Measurements from ENCODE around the gene KLHDC8A.

The KLHDC8A gene

DNA sequence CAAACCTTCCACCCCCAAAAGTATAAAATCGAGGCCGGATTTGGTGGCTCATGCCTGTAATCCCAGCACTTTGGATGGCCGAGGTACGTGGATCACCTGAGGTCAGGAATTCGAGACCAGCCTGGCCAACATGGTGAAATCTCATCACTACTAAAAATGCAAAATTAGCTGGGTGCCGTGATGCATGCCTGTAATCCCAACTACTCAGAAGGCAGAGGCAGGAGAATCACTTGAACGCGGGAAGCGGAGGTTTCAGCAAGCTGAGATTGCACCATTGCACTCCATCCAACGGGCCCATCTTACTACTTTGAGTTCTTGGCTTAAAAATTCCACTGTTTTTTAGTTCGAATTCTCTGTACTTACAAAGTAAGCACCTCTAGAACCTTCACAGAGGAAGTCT is 11.0 kb downstream of the KLHDC8A start:
- DNase-seq (ENCODE audit: low read depth in 2 of 2, low spot score in 1 of 2), result no peak

- DNase-seq (ENCODE audit: low read depth in 2 of 2, low spot score in 1 of 2), result peak in 1 of 2 donors; percentile 26
These were observed 12.4 kb downstream of the KLHDC8A start for GRCh38 chr1:205344066-205344928.

DNA sequence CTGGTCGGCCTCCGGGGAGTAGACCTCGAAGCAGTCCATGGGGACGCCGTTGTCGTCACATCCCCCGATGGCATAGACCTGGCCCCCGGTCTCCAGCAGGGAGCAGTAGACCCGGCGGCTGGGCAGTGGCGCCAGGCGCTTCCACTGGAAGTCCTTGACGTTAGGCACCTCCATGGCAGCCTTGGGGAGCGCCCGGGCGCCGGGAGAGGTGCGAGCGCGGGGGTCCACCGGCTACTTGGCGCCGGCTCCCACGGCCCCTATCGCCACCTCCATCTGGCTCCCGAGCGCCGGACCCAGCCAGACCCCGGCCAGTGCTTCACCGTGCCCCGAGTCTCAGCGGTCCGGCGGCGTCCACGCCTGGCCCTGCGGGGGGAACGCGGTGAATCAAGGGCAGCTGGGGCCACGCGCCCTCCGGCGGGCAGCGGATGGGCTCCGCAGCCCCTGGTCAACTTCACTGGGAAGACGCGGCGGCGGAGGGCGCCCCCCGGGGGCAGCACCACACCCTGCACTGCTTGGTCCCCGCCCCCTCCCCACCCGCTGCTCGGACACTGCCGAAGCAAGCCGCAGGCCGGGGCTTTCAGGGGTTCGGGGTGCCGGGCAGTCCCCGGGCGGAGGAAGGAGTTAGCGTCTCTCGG is 13.2 kb downstream of the KLHDC8A start:
- DNase-seq (ENCODE audit: low read depth in 2 of 2, low spot score in 1 of 2), result no peak

DNA sequence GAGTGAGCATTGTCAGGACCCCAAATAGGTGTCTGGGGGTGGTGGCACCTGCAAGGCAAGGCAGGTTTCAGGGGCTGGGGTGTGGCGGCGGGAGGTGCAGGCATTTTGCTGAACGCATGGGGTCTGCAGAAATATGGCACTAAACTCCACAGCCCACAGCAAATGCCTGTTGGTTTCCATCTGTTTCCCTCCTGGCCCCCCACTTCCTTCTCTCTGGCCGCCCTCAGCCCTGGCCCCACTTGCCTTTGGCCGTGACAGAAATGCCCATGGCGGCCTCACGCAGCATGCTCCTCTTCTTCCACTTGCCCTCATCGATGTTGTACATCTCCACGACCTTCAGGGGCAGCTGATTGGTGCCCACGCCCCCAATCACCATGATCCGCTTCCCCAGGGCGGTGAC is 13.7 kb downstream of the KLHDC8A start:
- no peak for DNase-seq (ENCODE audit: low read depth in 2 of 2, low spot score in 1 of 2)

GRCh38 chr1:205340676-205341075 is 16.0 kb downstream of the KLHDC8A start:
- no peak for DNase-seq (ENCODE audit: low read depth in 2 of 2, low spot score in 1 of 2)

- DNase-seq (ENCODE audit: low read depth in 2 of 2, low spot score in 1 of 2), result no peak
These were observed 17.0 kb downstream of the KLHDC8A start for GRCh38 chr1:205339717-205340116.

GRCh38 chr1:205339197-205339702 is 17.5 kb downstream of the KLHDC8A start:
- DNase-seq (ENCODE audit: low read depth in 2 of 2, low spot score in 1 of 2), result no peak

DNA sequence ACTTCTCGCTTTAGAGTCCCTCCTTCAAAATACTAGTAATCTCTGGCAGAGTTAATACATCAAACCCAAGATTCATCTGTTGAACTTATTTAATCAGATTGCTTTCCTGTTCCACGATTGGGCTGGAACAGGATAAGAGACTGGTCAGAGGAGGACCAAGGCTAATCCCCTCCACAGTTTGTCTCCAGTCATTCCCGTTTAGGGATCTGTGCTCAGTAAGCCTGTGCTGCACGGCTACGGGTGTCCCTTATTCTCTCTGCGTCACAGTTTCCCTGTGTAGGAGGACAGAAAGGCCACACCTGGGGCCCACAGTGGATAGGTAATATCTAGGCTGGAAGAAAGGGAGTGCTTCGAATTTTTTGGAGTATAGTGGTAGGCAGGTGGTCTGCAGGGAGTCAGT is 18.7 kb downstream of the KLHDC8A start:
- DNase-seq (ENCODE audit: low read depth in 2 of 2, low spot score in 1 of 2), result no peak

DNA sequence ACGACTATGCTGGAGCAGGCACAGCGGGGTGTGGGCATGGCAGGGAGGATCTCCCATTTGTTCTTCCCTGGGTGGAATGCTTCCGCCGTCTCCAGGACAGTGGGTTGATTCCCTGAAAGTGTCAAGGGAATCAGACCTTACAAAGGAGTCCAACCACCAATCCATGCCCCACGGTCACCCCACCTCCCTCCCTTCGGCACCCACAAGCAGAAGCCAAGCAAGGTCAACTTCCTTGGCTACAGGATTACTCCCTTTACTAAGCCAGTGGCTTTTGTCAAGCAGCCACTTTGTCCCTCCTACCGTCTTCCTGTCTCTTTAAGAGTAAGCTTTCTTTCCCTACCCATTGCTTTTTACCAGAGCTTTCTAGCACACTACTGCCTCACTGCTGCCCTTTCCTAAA is 19.2 kb downstream of the KLHDC8A start:
- DNase-seq (ENCODE audit: low read depth in 2 of 2, low spot score in 1 of 2), result no peak

DNA sequence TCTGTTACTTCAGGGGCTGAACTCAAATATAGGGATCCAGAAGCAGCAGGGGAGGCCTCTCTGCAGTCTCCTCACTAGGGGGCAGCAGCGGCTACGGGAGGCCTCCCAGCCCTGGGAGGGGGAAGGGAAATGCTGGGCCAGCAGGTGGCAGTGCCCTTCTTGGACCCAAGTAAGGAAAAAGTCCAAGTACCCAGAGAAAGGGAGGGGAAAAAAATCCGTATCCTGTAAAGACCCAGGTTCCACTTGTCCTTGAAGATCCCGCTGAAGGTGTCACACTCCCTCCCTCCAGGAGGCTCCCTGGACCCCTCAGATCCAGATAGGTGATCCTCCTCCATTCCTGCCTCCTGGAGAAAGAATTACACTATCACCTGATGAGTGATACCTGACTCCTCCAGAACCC is 21.0 kb downstream of the KLHDC8A start:
- DNase-seq (ENCODE audit: low read depth in 2 of 2, low spot score in 1 of 2), result peak; percentile 41 to 49

DNA sequence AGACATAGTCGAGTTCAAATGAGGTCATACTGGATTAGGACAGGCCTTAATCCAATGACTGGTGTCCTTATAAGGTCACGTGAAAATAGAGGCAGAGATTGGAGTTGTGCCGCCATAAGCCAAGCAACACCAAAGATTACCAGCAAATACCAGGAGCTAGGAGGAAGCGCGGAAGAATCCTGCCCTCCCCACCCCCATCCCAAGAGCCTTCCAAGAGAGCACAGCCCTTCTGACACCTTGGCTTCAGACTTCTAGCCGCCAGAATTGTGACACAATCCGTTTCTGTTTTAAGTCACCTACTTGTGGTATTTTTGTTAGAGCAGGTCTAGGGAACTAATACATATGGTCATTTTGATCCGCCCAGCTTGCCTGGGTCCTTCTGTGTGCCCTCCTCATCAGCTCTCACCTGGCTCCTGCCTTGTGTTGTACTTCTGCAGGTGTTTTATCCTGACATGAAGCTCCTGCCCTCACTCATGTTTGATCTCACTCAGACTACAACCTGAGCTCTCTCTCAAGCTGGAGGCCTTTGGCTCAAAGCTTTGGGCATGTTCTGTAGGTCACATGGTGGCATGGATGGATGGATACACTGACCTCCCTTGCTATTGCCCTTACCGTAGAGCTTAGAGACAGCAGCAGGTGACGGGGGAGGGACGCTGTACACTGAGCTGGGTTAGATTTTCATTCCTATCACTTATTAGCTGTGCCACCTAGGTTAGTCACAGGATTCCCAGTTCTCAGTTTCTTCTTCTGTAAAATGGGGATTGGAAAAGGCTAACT is 24.5 kb downstream of the KLHDC8A start:
- DNase-seq (ENCODE audit: low read depth in 2 of 2, low spot score in 1 of 2), result no peak

DNA sequence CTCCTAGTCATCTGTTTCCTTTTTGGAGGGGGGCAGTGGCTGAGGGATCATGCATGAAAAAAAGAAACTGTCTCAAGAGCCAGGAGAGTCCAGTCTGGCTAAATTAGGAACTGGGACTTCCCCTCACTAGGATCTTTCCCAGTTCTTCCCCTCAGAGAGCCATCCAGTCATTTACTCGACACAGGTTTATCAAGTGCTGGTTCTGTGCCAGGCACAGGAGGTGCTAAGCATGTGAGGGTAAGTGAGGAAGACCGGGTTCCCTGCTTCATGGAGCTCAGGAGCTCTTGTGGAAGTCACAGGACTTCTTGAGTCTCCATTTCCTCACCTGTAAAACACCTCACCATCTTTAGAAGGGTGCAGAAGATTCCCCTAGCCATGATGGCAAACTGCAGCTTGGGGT is 26.6 kb downstream of the KLHDC8A start:
- no peak for DNase-seq (ENCODE audit: low read depth in 2 of 2, low spot score in 1 of 2)

DNA sequence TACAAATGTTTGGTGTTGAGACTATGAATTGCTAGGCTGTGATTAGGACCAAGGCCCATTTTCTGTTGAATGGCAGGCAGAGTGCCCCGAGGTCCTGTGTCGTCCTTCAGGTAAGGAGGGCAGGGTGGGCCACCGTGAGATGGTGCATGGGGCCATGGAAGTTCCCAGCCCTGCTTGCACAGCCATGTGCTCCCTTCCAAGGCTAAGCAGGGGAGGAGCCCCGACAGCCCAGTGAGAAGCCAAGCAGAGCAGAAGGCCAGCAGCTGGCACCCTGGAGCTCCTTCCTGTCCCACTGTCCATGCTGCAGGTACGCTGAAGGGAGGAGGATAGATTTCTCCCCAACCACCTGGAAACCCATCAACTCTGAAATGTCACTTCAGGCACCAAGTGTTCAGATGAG is 27.0 kb downstream of the KLHDC8A start:
- no peak for DNase-seq (ENCODE audit: low read depth in 2 of 2, low spot score in 1 of 2)

- no peak for DNase-seq (ENCODE audit: low read depth in 2 of 2, low spot score in 1 of 2)
These were observed 28.2 kb downstream of the KLHDC8A start for GRCh38 chr1:205328476-205328875.

- DNase-seq (ENCODE audit: low read depth in 2 of 2, low spot score in 1 of 2), result no peak
These were observed 29.8 kb downstream of the KLHDC8A start for GRCh38 chr1:205326812-205327466.

GRCh38 chr1:205325334-205325884 is 31.3 kb downstream of the KLHDC8A start:
- peak in 1 of 2 donors; percentile 23 for DNase-seq (ENCODE audit: low read depth in 2 of 2, low spot score in 1 of 2)

DNA sequence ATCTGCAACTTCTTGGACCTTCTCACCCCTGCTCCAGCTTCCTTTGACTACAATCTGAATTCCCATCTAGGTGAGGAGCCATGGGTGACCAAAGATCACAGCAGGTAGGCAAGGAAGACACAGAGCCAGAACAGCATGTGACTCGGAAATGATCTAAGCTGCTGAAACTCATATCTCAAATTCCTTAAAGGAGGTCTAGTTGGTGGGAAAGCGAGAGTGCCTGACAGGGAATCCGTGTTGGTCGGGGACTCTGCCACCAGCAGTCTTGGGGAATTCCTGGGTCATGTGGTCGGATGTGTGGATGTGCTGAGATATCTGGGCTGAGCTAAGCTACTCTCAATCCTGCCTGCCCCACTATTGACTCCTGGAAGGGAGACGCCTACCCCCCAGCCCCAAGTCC is 31.9 kb downstream of the KLHDC8A start:
- DNase-seq (ENCODE audit: low read depth in 2 of 2, low spot score in 1 of 2), result no peak

DNA sequence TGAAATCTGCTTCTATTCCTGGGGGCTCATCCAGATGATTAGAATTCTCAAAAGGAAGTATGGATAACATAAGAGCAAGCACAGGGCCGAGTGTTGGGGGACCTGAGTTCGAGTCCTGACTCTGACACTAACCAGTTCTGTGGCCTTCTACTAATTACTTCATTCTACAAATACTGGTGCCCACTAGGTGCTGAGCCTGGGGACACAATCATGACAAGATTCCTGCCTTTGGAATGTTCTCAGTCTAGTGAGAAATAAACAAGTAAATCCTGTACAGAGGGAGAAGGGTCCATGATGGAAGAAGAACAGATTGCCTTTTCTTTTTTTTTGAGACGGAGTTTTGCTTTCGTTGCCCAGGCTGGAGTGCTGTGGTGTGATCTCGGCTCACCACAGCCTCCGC is 32.9 kb downstream of the KLHDC8A start:
- no peak for DNase-seq (ENCODE audit: low read depth in 2 of 2, low spot score in 1 of 2)

- DNase-seq (ENCODE audit: low read depth in 2 of 2, low spot score in 1 of 2), result no peak
These were observed 34.8 kb downstream of the KLHDC8A start for GRCh38 chr1:205321959-205322283.

DNA sequence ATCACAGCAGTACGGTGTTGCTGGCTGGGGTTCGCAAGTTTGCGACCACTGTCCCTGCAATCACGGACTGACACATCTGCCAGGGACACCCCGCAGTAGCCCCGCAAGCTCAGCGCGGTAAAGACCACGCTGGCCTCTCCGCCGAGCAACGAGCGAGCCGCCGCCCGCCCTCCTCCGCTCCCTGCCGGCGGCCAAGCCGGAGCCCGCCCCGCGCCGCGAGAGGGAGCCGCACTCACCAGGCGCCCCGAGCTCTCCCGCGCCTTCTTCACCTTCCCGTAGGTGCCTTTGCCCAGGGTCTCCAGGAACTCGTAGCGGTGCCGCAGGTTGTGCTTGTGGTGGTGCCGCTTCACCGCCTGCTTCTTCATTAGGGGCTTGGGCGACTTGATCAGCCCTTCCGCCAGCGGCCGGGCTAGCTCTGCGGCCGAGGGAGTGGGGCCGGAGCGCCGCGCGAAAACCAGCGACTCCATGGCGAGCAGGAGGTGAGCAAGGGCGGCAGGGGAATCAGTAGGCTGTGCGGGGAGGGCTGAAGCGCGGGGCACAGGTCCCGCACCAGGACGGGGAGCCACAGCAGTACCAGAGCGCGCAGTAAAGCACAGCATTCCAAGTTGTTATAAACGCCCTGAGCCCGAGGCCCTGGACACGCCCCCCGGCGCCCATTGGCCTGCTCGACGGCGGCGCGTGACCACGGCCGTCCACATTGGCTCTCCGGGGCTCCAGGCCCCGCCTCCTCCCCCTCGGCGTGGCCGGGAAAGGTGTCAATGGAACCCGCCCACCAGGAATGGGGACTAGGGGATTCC is 35.4 kb downstream of the KLHDC8A start, which contains the start of gene NUAK2:
Gene NUAK2, minus strand, starts transcription at position 584 of the 797 bp plus-strand sequence. Its CDS starts 117 bp downstream, at position 467.
- peak; percentile 53 to 72 for DNase-seq (ENCODE audit: low read depth in 2 of 2, low spot score in 1 of 2)
